ENCODE measurements around the gene NQO2. TPM values are rescaled to one million over a fixed set of nuclear protein-coding genes. Genes with fewer than 3 reads are reported as not detected.
"Not testable (repeated sequence)": the region's sequence is repeated elsewhere in the genome, so short reads cannot be mapped to it uniquely, and the experiment has no call there.

Gene NQO2
- total RNA-seq, 4 donors from 2014 or later: 15.8 to 32.8 (median 27.2) TPM

- no peaks in the 10 kb centered on the region for H3K36me3 ChIP-seq
- H3K27ac ChIP-seq: peak overlapping the region in 1 of 4 donors; percentile 9
- 62 to 92% methylated on average over 2 of the region's 2 CpGs for WGBS, 2 donors (ENCODE audit: low coverage in 1 of 2)
- no peak for ATAC-seq
- H3K4me3 ChIP-seq: no peak overlapping the region
- no peaks in the 10 kb centered on the region for H3K9me3 ChIP-seq
- TF ChIP-seq POLR2AphosphoS5 (IDR thresholded peaks at IDR 0.05) (no peak), POLR2A (IDR thresholded peaks at IDR 0.05) (no peak), EP300 (IDR thresholded peaks at IDR 0.05) (no peak), CTCF (IDR thresholded peaks at IDR 0.05) (no peak)
- H3K4me1 ChIP-seq: no peaks in the 10 kb centered on the region
- no peaks in the 10 kb centered on the region for H3K27me3 ChIP-seq
These were observed 41.9 kb downstream of the NQO2 start for GRCh38 chr6:3041606-3042005.

GRCh38 chr6:3045369-3045768, 45.7 kb downstream of the NQO2 start:
- H3K27me3 ChIP-seq: no peaks in the 10 kb centered on the region
- no peak overlapping the region for H3K4me3 ChIP-seq
- 74 to 83% methylated on average over 1 to 5 of the region's 5 CpGs for WGBS, 2 donors (ENCODE audit: low coverage in 1 of 2)
- ATAC-seq: no peak
- no peaks in the 10 kb centered on the region for H3K4me1 ChIP-seq
- TF ChIP-seq CTCF (IDR thresholded peaks at IDR 0.05) (no peak), POLR2AphosphoS5 (IDR thresholded peaks at IDR 0.05) (no peak), POLR2A (IDR thresholded peaks at IDR 0.05) (no peak), EP300 (IDR thresholded peaks at IDR 0.05) (no peak)
- H3K9me3 ChIP-seq: no peaks in the 10 kb centered on the region
- H3K27ac ChIP-seq: no peak overlapping the region
- H3K36me3 ChIP-seq: no peaks in the 10 kb centered on the region

- no peak for ATAC-seq
- Histone ChIP-seq H3K9me3 (no peaks in the 10 kb centered on the region), H3K27me3 (no peaks in the 10 kb centered on the region), H3K4me3 (no peak overlapping the region), H3K27ac (no peak overlapping the region), H3K36me3 (no peaks in the 10 kb centered on the region), H3K4me1 (no peaks in the 10 kb centered on the region)
- TF ChIP-seq EP300 (IDR thresholded peaks at IDR 0.05) (no peak), CTCF (IDR thresholded peaks at IDR 0.05) (no peak), POLR2AphosphoS5 (IDR thresholded peaks at IDR 0.05) (no peak), POLR2A (IDR thresholded peaks at IDR 0.05) (no peak)
- 63 to 86% methylated on average over 1 of the region's 1 CpG for WGBS, 2 donors (ENCODE audit: low coverage in 1 of 2)
These were observed 46.1 kb downstream of the NQO2 start for GRCh38 chr6:3045777-3046176.

- TF ChIP-seq CTCF (IDR thresholded peaks at IDR 0.05) (no peak), EP300 (IDR thresholded peaks at IDR 0.05) (no peak), POLR2AphosphoS5 (IDR thresholded peaks at IDR 0.05) (no peak), POLR2A (IDR thresholded peaks at IDR 0.05) (no peak)
- no peaks in the 10 kb centered on the region for H3K9me3 ChIP-seq
- no peak overlapping the region for H3K27ac ChIP-seq
- no peak overlapping the region for H3K4me3 ChIP-seq
- no peak for ATAC-seq
- H3K4me1 ChIP-seq: no peaks in the 10 kb centered on the region
- no peaks in the 10 kb centered on the region for H3K36me3 ChIP-seq
- no peaks in the 10 kb centered on the region for H3K27me3 ChIP-seq
- 70 to 76% methylated on average over 2 to 3 of the region's 3 CpGs for WGBS, 2 donors (ENCODE audit: low coverage in 1 of 2)
These were observed 46.6 kb downstream of the NQO2 start for GRCh38 chr6:3046295-3046694.

- not testable (repeated sequence) for H3K4me1 ChIP-seq, H3K27me3 ChIP-seq, H3K27ac ChIP-seq, H3K9me3 ChIP-seq, ATAC-seq, H3K4me3 ChIP-seq, H3K36me3 ChIP-seq
- 100% methylated on average over 1 of the region's 4 CpGs for WGBS, 2 donors (ENCODE audit: low coverage in 1 of 2)
These were observed 48.3 kb downstream of the NQO2 start for GRCh38 chr6:3048009-3048408.
